ENCODE measurements around the gene SPACDR.

The SPACDR gene

GRCh38 chr7:100466653-100467605 is 2.9 kb upstream of the SPACDR start:
- TF ChIP-seq CTCF (IDR thresholded peaks at IDR 0.05) = no peak
- peaks cover 0 to 51% (median 11%) of the 10 kb centered on the region in 3 donors for H3K36me3 ChIP-seq
- peak overlapping the region; percentile 43 to 63 for H3K27ac ChIP-seq
- intact Hi-C loops (cut with DNase I; ENCODE audit: low total_unique reads) = loop anchor here (5.0 to 10.0 kb wide), 3 partner anchors 90 to 398 kb away; partner anchors contain the start of genes EPO and TRIP6
- H3K4me1 ChIP-seq = peaks cover 0 to 41% (median 21%) of the 10 kb centered on the region in 4 donors
- no peak for DNase-seq
- H3K27me3 ChIP-seq = no peaks in the 10 kb centered on the region
- no peaks in the 10 kb centered on the region for H3K9me3 ChIP-seq
- no peak overlapping the region for H3K4me3 ChIP-seq

DNA sequence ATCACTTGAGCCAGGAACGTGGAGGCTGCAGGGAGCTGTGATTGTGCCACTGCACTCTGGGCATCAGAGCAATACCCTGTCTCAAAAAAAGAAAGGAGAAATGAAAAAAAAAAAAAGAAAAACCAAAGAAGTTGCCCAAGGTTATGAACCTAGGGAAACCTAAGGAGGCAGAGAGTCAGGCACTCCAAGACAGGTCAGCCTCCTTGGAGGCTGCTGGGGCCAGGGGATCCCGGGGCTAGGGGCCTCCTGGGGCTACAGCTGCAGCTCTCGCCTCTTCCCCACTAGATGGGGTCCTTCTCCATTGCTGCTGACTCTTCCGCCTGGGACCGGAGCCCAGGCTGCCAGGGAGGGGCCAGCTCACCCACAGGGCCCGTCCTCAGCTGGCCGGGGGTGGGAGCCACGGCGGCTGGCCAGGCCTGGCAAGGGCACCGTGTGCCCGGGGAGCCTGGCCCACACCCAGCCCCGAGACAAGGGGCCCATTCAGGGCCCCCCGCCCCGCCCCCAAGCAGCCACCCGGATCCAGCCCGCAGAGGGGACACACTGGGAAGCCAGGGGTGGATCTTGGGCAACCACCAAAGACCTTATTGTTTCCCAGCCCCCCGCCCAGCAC is 1.7 kb upstream of the SPACDR start:
- peaks cover 0 to 35% (median 21%) of the 10 kb centered on the region in 4 donors for H3K4me1 ChIP-seq
- no peaks in the 10 kb centered on the region for H3K9me3 ChIP-seq
- H3K27me3 ChIP-seq = no peaks in the 10 kb centered on the region
- peaks cover 0 to 41% (median 12%) of the 10 kb centered on the region in 3 donors for H3K36me3 ChIP-seq
- peak overlapping the region; percentile 43 to 63 for H3K27ac ChIP-seq
- peak; percentile 64 to 77 for TF ChIP-seq CTCF (IDR thresholded peaks at IDR 0.05)
- peak overlapping the region in 1 of 2 donors; percentile 23 for H3K4me3 ChIP-seq
- intact Hi-C loops (cut with DNase I; ENCODE audit: low total_unique reads) = loop anchor here (5.0 to 10.0 kb wide), 3 partner anchors 91 to 399 kb away; partner anchors contain the start of genes EPO and TRIP6
- peak; percentile 78 to 91 for DNase-seq

DNA sequence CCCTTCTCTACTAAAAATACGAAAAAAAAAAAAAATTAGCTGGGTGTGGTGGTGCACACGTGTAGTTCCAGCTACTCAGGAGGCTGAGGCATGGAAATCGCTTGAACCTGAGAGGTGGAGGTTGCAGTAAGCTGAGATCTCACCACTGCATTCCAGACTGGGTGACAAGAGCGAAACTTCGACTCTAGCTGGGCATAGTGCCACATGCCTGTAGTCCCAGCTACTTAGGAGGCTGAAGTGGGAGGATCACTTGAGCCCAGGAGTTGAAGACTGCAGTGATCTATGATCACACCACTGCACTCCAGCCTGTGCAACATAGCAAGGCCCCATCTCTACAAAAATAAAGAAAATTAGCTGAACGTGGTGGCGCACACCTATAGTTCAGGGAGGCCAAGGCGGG is 1.2 kb upstream of the SPACDR start:
- no peaks in the 10 kb centered on the region for H3K27me3 ChIP-seq
- intact Hi-C loops (cut with DNase I; ENCODE audit: low total_unique reads) = loop anchor here (5.0 to 10.0 kb wide), 3 partner anchors 92 to 400 kb away; partner anchors contain the start of genes EPO and TRIP6
- peaks cover 0 to 41% (median 11%) of the 10 kb centered on the region in 3 donors for H3K36me3 ChIP-seq
- H3K27ac ChIP-seq = peak overlapping the region in 1 of 2 donors; percentile 63
- peaks cover 0 to 35% (median 21%) of the 10 kb centered on the region in 4 donors for H3K4me1 ChIP-seq
- H3K4me3 ChIP-seq = no peak overlapping the region
- no peaks in the 10 kb centered on the region for H3K9me3 ChIP-seq
- no peak for DNase-seq
- TF ChIP-seq CTCF (IDR thresholded peaks at IDR 0.05) = no peak

- Histone ChIP-seq H3K9me3 (no peaks in the 10 kb centered on the region), H3K27ac (no peak overlapping the region), H3K27me3 (no peaks in the 10 kb centered on the region), H3K4me1 (peaks cover 0 to 35% (median 21%) of the 10 kb centered on the region in 4 donors), H3K4me3 (no peak overlapping the region), H3K36me3 (peaks cover 0 to 38% (median 11%) of the 10 kb centered on the region in 3 donors)
- intact Hi-C loops (cut with DNase I; ENCODE audit: low total_unique reads) = loop anchor here (5.0 to 10.0 kb wide), 3 partner anchors 93 to 400 kb away; partner anchors contain the start of genes EPO and TRIP6
- no peak for TF ChIP-seq CTCF (IDR thresholded peaks at IDR 0.05)
- DNase-seq = no peak
These were observed 731 bp upstream of the SPACDR start for GRCh38 chr7:100464791-100465190.

DNA sequence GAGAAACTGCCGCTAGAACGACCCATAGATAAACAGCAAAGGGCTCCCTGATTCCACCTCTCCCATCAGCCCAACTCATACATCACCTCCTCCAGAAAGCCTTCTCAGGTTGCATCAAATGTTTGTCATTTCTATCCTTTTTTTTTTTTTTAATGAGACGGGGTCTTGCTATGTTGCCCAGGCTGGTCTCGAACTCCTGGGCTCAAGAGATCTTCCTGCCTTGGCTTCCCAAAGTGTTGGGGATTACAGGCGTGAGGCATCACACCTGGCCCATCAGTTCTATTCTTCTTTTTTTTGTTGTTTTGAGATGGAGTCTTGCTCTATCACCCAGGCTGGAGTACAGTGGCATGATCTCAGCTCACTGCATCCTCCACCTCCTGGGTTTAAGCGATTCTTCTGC is 7.0 kb downstream of the SPACDR start:
- H3K4me1 ChIP-seq = no peaks in the 10 kb centered on the region
- peaks cover 0 to 13% (median 7%) of the 10 kb centered on the region in 3 donors for H3K36me3 ChIP-seq
- H3K27ac ChIP-seq = no peak overlapping the region
- H3K9me3 ChIP-seq = no peaks in the 10 kb centered on the region
- H3K4me3 ChIP-seq = no peak overlapping the region
- intact Hi-C loops (cut with DNase I; ENCODE audit: low total_unique reads) = no loop called here
- no peak for TF ChIP-seq CTCF (IDR thresholded peaks at IDR 0.05)
- no peak for DNase-seq
- H3K27me3 ChIP-seq = no peaks in the 10 kb centered on the region

Measured in tibial artery (tissue), 4 donors.